GM13977 (cell line): ENCODE measurements around the gene TNFRSF4.
"Not testable (repeated sequence)": the region's sequence is repeated elsewhere in the genome, so short reads cannot be mapped to it uniquely, and the experiment has no call there.

Experiments used
- DNase-seq: peaks from one replicate; pipeline ENCODE4 v3.0.0; 2012; ENCODE audit warnings: low spot score
- CTCF ChIP-seq: IDR thresholded peaks from 2 replicates; pipeline ENCODE4 v1.5.1; 2012; ENCODE audit warnings: mild to moderate bottlenecking, control low read depth; ENCODE audit not compliant: insufficient read depth; ENCODE audit errors: extremely low read depth, missing control alignments
- in situ Hi-C: fragments of 300-500 bp; cut with MboI; formaldehyde crosslinking; loops from one replicate; pipeline ENCODE4 v1.12.0; 2022; ENCODE audit warnings: low sequenced_read_pairs, low pct_unique_long_range_greater_than_20kb, mixed read lengths, inconsistent platforms; ENCODE audit not compliant: unreplicated experiment

TNFRSF4 gene

DNA sequence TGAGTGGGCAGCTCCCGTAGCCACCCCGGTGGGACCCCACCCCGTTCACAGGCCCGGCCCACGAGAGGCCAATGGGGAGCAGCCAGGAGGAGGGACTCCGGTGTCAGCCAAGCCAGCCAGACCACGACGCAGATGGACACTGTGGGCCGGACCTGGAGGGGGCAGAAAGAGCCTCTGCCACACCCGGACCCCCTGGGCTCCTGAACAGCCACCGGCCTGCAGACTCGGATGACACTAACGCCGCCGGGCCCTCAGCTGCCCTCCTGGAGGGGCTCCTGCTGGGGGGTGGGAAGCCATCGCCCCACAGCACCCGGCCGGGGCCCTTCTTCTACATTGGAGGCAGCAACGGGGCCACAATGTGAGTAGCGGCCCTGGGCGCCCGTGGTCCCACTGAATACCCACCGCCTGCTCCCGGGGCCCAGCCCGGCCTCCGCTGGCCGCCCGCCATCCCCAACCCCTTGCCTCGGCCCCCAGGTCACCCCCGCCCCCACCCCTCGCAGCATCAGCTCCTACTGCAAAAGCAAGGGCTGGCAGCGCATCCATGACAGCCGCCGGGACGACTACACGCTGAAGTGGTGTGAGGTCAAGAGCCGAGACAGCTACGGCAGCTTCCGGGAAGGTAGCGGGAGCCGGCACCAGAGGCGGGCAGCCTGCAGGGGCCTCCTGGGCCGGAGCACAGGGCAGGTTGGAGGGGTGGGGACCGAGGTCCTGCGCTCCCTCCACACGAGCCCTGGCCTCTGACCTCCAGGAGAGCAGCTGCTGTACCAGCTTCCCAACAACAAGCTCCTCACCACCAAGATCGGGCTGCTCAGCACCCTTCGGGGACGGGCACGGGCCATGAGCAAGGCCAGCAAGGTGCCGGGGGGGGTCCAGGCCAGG lies 33.7 kb downstream of the TNFRSF4 start:
- in situ Hi-C loops: no loop called here
- no peak for TF ChIP-seq CTCF
- no peak for DNase-seq

DNA sequence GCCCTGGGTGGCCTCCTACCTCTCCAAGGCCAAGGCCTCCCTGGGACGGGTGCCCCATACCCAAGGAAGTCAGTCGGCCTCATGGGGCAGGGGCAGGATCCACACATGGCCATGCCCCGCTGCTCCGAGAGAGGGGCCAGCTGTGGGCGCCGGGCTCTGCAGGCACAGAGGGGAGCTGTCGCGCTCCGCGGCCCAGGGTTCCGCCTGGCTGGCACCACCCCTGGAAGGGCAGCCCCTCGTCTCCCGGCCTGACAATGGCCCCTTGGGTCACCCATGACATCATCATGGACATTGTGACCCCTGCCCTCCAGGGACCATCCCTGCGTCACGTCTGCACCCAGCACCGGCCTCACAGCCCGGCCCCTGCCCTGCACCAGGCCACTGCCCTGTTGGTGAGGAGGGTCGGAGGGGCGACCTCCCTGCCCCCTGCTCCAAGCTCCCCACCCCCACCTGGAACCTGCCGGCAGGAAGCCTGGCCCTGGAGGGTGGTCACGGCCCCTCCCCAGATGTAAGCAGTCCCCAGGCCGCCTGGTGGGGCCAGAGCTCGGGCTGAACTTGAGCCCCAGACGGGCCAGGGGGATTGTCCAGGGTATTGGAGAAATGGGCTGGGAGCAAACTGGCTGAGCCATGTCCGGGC lies 34.5 kb downstream of the TNFRSF4 start:
- no peak for DNase-seq
- in situ Hi-C loops: no loop called here
- TF ChIP-seq CTCF: no peak

GRCh38 chr1:1178794-1179331 lies 35.1 kb downstream of the TNFRSF4 start:
- in situ Hi-C loops: no loop called here
- TF ChIP-seq CTCF: no peak
- DNase-seq: no peak

DNA sequence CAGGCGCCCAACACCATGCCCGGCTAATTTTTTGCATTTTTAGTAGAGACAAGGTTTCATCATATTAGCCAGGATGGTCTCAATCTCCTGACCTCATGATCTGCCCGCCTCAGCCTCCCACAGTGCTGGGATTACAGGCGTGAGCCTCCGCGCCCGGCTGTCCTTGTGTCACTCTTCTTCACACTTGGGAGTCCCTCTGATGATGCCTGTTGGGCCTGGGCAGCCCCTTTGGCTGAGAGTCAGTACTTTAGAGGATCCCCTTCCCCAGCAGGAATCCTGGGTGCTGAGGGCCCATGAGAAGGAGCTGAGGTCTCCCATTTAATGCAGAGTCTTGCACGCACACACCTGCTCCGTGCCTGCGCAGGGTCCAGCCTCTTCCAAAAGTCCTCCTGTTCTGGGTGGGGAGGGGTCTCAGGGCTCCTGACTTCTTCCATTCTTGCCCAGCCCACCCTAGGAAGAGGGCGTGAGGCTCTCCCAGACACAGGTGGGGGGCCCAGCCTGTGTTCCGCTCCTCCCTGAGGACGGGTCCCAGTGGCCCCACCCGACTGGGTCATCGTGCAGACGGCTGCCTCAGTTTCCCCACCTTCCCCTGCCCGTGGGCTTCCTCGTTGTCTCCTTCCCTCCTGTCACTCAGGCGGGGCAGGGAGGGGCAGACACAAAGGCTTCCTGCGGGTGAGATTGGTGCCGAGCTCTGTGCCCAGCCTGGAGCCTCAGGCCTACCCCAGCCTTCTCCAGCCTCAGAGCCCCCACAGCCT lies 36.3 kb downstream of the TNFRSF4 start:
- DNase-seq: no peak
- no peak for TF ChIP-seq CTCF
- in situ Hi-C loops: no loop called here

DNA sequence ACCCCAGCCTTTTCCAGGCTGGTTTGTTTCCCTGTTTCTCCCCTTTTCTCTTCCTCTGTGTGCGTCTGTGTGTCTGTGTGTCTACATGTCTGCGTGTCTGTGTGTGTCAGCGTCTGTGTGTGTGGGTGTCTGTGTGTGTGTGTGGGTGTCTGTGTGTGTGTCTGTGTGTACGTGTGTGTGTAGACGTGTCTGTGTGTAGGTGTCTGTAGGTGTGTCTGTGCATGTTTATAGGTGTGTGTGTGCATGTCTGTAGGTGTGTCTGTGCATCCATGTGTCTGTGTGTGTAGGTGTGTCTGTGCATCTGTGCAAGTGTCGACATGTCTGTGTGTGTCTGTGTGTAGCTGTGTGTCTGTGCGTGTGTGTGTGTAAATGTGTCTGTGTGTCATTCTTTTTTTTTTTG lies 37.0 kb downstream of the TNFRSF4 start:
- in situ Hi-C loops: no loop called here
- no peak for TF ChIP-seq CTCF
- no peak for DNase-seq

DNA sequence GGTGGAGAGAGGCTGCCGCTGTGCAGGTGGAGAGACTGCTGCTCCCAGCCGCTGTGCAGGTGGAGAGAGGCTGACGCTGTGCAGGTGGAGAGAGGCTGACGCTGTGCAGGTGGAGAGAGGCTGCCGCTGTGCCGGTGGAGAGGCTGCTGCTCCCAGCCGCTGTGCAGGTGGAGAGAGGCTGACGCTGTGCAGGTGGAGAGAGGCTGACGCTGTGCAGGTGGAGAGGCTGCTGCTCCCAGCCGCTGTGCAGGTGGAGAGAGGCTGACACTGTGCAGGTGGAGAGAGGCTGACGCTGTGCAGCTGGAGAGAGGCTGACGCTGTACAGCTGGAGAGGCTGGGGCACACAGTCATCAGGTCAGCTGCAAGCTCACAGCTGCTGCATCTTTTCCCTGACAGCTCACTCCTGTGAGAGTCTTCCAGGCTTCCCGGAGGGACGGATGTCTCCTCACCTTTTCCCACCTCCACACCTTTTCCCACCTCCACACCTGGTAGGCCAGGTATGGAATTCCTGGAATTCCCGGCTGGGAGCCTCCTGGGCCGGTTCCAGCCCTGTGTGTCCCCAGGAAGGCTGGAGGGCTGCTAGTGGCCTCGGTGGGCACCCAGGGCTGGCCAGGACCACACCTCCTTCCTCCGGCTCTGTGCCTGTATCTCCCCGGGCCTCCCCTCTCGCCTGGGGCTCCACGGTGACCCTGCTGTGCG lies 37.7 kb downstream of the TNFRSF4 start:
- DNase-seq: peak; percentile 10
- in situ Hi-C loops: not testable (repeated sequence)
